HEK293 (cell line): ENCODE measurements around the gene GRAMD1C.

Experiments used
- GLI4 ChIP-seq: fragments of 450-650 bp; formaldehyde crosslinking; IDR thresholded peaks from 2 replicates; pipeline ENCODE4 v1.5.1; 2016; ENCODE audit warnings: missing biosample characterization, missing genetic modification characterization
- KLF8 ChIP-seq: fragments of 450-650 bp; formaldehyde crosslinking; IDR thresholded peaks from 2 replicates; pipeline ENCODE4 v1.5.1; 2016; ENCODE audit warnings: missing biosample characterization, missing genetic modification characterization
- SALL2 ChIP-seq: fragments of 450-650 bp; formaldehyde crosslinking; IDR thresholded peaks from 2 replicates; pipeline ENCODE4 v1.5.0; 2017; ENCODE audit warnings: missing biosample characterization, mild to moderate bottlenecking, missing genetic modification characterization, borderline replicate concordance
- ZNF274 ChIP-seq, 2 experiments: fragments of 200-500 bp in 1 of 2; fragments of 450-650 bp in 1 of 2; sonication (Bioruptor generic) in 1 of 2; formaldehyde crosslinking in 1 of 2; IDR thresholded peaks; 2 replicates each; pipeline versions ENCODE4 v1.5.1 to v1.6.1; 2014 to 2016; ENCODE audit warnings: borderline replicate concordance in 1 of 2, inconsistent platforms in 1 of 2, low read length in 1 of 2, missing biosample characterization in 1 of 2, missing genetic modification characterization in 1 of 2
- TF ChIP-seq, protein P1 (sequence below): sonication (generic); formaldehyde crosslinking; IDR thresholded peaks from 2 replicates; pipeline ENCODE4 v1.8.1; 2022; ENCODE audit warnings: mild to moderate bottlenecking, moderate library complexity, missing genetic modification reagents
- TF ChIP-seq, protein P2 (sequence below): fragments of 450-650 bp; formaldehyde crosslinking; IDR thresholded peaks from 2 replicates; pipeline ENCODE4 v1.5.1; 2016; ENCODE audit warnings: missing biosample characterization, missing genetic modification characterization

DNA sequence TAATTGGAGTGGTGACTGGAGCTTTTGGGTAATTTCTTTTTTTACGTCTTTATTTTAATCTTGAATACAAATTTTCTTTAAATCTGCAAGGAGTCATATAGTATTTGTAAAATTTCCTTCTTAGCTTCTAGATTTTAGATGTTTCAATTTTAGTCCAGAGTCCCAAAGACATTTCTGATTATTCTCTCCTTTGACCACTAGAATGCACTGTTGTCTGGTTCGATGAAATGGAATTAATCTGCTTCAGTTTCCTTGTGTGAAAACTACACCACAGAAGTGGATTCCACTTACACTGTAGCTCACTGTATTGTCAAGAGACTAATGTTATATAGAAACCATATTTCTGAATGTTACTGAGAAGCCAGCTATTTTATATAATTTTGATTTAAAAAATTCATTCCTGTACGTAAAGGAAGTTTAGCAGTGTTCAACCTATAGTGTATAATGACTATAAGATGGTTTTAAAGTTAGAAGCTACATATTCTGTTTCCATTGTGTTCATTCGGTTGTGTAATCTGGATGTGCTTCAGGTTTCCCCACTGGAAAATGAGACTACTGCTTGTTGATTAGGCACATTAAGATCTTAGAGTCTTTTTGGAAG lies 6.1 kb downstream of the GRAMD1C start:
- TF ChIP-seq, protein P1, sequence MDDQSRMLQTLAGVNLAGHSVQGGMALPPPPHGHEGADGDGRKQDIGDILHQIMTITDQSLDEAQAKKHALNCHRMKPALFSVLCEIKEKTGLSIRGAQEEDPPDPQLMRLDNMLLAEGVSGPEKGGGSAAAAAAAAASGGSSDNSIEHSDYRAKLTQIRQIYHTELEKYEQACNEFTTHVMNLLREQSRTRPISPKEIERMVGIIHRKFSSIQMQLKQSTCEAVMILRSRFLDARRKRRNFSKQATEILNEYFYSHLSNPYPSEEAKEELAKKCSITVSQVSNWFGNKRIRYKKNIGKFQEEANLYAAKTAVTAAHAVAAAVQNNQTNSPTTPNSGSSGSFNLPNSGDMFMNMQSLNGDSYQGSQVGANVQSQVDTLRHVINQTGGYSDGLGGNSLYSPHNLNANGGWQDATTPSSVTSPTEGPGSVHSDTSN (CRISPR knock-in tag) = no peak
- TF ChIP-seq ZNF274 (IDR thresholded peaks at IDR 0.05; ENCODE audit: low read length) = no peak
- TF ChIP-seq ZNF274 (tag by site-specific recombination; IDR thresholded peaks at IDR 0.05; ENCODE audit: borderline replicate concordance) = no peak
- no peak for TF ChIP-seq SALL2
- TF ChIP-seq, protein P2, sequence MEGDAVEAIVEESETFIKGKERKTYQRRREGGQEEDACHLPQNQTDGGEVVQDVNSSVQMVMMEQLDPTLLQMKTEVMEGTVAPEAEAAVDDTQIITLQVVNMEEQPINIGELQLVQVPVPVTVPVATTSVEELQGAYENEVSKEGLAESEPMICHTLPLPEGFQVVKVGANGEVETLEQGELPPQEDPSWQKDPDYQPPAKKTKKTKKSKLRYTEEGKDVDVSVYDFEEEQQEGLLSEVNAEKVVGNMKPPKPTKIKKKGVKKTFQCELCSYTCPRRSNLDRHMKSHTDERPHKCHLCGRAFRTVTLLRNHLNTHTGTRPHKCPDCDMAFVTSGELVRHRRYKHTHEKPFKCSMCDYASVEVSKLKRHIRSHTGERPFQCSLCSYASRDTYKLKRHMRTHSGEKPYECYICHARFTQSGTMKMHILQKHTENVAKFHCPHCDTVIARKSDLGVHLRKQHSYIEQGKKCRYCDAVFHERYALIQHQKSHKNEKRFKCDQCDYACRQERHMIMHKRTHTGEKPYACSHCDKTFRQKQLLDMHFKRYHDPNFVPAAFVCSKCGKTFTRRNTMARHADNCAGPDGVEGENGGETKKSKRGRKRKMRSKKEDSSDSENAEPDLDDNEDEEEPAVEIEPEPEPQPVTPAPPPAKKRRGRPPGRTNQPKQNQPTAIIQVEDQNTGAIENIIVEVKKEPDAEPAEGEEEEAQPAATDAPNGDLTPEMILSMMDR (tag by site-specific recombination) = no peak
- no peak for TF ChIP-seq GLI4
- no peak for TF ChIP-seq KLF8 (tag by site-specific recombination)
